ENCODE measurements around the gene SLC45A2.
"Not testable (repeated sequence)": the region's sequence is repeated elsewhere in the genome, so short reads cannot be mapped to it uniquely, and the experiment has no call there.

Gene SLC45A2

GRCh38 chr5:33906248-33906647, 78.2 kb downstream of the SLC45A2 start:
- DNase-seq, result not testable (repeated sequence)

- no peak for DNase-seq
These were observed 79.1 kb downstream of the SLC45A2 start for GRCh38 chr5:33905381-33905780.

- no peak for DNase-seq
These were observed 81.4 kb downstream of the SLC45A2 start for GRCh38 chr5:33903118-33903517.

GRCh38 chr5:33901156-33901555, 83.3 kb downstream of the SLC45A2 start:
- DNase-seq, result no peak

Data from effector CD8-positive, alpha-beta T cell (primary cell).